HFFc6 (cell line): Measurements from ENCODE around the gene SUFU. TPM values are rescaled to one million over a fixed set of nuclear protein-coding genes. Genes with fewer than 3 reads are reported as not detected.

Experiments
- DNase-seq: peaks from one replicate; pipeline ENCODE4 v3.0.0-alpha.2; 2018
- H3K27ac Mint-ChIP-seq: 2 replicates; pipeline ENCODE4 v1.8.0; 2020; ENCODE audit warnings: mild to moderate bottlenecking, mixed read lengths
- H3K27me3 Mint-ChIP-seq: 2 replicates; pipeline ENCODE4 v1.8.0; 2021; ENCODE audit warnings: mild to moderate bottlenecking, moderate library complexity, mixed read lengths; ENCODE audit not compliant: insufficient read depth
- H3K36me3 Mint-ChIP-seq: 2 replicates; pipeline ENCODE4 v1.8.0; 2021; ENCODE audit warnings: low read depth, mixed read lengths
- H3K4me1 Mint-ChIP-seq: 2 replicates; pipeline ENCODE4 v1.8.0; 2020; ENCODE audit warnings: low read depth, mixed read lengths
- H3K4me3 Mint-ChIP-seq: 2 replicates; pipeline ENCODE4 v1.8.0; 2020; ENCODE audit warnings: mild to moderate bottlenecking, moderate library complexity, mixed read lengths
- H3K9me3 Mint-ChIP-seq: 2 replicates; pipeline ENCODE4 v1.8.0; 2020; ENCODE audit warnings: mild to moderate bottlenecking, mixed read lengths
- total RNA-seq, 6 experiments: library from RNA; stranded (reverse); fragmentation: NEBNext Ultra II Directional; extraction: Animal tissue kit (Norgen Biotek cat#: 25700); gene quantifications; 2 replicates in 1 of 6; 3 replicates in 5 of 6; pipeline ENCODE4 v1.2.3, GENCODE V29; 2021
- TF ChIP-seq, protein P1 (sequence below): fragments of 200-600 bp; sonication (generic); IDR thresholded peaks from 2 replicates; pipeline ENCODE4 v1.5.0; 2021; ENCODE audit warnings: antibody characterized with exemption, mild to moderate bottlenecking

SUFU gene
- total RNA-seq, 6 experiments from 2014 or later: 12.8 to 16.8 (median 15.2) TPM

DNA sequence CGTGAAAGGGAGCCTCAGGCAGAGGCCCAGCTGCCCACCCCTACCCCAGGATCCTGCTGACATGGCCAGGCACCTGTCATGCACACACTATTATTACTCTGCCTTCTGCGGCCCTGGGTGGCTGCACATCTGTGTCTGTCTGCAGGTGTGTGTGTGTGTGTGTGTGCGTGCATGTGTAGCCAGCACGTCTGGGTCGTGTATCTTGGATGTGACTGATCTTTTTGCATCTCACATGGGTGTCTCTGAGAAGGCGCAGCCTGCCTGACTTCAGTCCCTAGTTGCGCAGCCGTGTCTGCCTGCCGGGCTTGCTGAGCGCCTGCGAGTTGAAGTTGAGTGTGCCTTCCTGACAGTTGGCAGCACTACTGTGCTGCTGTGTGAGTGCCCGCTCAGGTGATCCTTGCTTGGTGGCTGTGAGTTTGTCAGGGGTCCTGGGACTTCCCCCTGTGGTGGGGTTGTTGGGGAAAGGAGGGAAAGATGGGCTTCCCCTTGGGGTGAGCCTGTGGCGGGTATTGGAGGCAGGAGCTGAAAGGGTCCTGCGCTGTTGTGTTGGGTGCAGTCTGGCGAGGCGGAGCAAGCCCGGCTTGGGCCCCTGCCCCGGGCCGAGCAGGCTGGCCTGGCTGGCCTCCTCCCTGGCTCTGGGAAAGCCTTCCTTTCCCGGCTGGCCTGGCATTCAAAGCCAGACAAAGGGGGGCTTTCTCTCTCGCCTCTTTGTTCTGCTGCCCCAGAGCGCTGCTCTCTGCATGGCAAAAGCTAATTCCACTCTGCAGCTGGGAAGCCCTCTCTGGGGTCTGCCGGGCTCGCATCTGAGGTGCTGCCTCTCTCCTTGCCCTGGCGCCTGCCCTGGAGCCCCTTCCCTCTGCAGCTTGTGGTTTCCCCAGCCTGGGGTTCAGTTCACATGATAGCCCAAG is 145.4 kb downstream of the SUFU start:
- TF ChIP-seq, protein P1, sequence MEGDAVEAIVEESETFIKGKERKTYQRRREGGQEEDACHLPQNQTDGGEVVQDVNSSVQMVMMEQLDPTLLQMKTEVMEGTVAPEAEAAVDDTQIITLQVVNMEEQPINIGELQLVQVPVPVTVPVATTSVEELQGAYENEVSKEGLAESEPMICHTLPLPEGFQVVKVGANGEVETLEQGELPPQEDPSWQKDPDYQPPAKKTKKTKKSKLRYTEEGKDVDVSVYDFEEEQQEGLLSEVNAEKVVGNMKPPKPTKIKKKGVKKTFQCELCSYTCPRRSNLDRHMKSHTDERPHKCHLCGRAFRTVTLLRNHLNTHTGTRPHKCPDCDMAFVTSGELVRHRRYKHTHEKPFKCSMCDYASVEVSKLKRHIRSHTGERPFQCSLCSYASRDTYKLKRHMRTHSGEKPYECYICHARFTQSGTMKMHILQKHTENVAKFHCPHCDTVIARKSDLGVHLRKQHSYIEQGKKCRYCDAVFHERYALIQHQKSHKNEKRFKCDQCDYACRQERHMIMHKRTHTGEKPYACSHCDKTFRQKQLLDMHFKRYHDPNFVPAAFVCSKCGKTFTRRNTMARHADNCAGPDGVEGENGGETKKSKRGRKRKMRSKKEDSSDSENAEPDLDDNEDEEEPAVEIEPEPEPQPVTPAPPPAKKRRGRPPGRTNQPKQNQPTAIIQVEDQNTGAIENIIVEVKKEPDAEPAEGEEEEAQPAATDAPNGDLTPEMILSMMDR: no peak
- H3K9me3 Mint-ChIP-seq: no peaks in the 10 kb centered on the region
- DNase-seq: no peak
- H3K4me3 Mint-ChIP-seq: peak overlapping the region; percentile 90
- peaks cover 59% of the 10 kb centered on the region for H3K4me1 Mint-ChIP-seq
- H3K27me3 Mint-ChIP-seq: peaks cover 5% of the 10 kb centered on the region
- H3K36me3 Mint-ChIP-seq: peaks cover 39% of the 10 kb centered on the region
- H3K27ac Mint-ChIP-seq: peak overlapping the region; percentile 55

DNA sequence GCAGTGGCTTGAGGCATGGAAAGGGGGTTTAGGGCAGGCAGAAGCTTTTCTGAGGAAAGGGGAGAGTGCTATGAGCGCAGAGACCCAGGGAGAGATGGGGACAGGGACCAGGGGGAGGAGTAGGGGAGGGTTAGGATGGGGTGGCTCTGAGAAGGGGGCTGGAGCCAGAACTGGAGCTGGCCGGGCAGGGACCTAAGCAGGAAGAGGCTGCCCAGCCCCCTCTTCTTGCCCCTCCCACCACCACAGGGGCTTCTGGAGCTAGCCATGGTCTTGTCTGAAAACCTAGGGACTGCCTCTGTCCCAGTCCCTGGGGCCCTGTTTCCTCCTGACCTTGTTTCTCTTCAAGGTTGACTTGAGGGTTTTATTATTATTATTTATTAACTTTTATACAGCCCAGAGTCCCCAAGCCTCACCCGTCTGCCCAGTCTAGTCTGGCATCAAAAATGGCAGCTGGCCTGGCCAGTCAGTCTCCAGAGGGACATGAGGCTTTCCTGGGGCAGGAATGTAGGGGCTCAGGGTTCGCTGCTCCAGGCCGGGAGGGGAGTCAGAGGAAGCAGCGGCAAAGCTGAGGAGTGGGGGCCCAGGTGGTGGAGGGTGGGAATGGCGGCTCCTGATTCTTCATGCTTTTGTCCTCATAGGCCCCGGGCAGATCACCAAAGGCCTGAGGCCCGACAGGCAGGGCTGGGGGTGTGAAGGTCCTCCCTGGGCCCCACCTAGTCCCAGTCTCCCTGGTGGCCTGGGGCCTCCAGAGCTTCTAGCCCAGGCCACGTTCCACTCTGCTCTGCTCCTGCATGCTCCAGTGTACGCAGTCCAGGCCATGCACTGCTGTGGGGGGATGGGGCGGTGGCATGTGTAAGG is 146.3 kb downstream of the SUFU start:
- TF ChIP-seq, protein P1: no peak
- Mint-ChIP-seq H3K27ac (no peak overlapping the region), H3K27me3 (peaks cover 5% of the 10 kb centered on the region), H3K36me3 (peaks cover 35% of the 10 kb centered on the region), H3K9me3 (no peaks in the 10 kb centered on the region), H3K4me1 (peaks cover 59% of the 10 kb centered on the region), H3K4me3 (peak overlapping the region; percentile 20; the same call in 1 of the 2 replicates)
- no peak for DNase-seq

DNA sequence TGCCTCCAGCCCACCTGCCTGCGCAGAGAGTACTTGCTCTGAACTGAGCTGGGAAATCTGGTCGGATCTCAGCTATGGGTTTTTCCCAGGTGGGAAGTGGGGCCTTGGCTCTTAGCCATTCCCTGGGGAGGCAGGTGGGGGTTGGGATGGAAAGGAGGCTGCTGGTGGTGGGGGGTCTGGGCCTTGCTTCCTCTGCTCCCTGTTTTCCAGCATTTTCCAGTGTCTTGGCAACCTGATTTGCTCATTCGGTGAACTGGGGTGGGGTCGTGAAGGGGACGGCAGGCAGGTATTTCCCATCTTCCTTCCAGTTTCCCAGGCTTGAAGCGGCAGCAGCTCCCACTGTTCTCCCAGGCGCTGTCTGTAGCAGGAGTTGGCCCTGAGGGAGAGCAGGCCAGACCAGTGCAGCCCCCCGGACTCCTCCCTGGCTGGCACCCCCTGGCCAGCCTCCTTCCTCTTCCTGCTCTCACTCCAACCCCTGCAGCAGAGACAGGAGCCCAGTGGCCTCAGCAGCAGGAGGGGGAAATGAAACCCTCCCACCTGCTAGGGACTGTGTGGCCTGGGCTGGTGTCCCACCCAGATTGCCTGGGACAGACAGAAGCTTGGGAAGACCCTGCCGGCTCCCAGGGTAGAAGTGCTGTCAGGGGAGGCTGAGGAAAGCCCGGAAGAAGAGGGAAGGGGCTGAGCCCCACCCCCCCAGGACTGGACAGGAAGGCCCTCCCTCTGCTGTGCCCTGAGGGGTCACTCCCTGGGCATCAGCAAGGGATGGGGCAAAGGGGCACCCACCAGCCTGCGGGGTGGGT is 147.1 kb downstream of the SUFU start:
- DNase-seq: no peak
- Mint-ChIP-seq H3K27me3 (peaks cover 3% of the 10 kb centered on the region), H3K27ac (no peak overlapping the region), H3K36me3 (peaks cover 28% of the 10 kb centered on the region), H3K4me3 (no peak overlapping the region), H3K4me1 (peaks cover 59% of the 10 kb centered on the region), H3K9me3 (no peaks in the 10 kb centered on the region)
- TF ChIP-seq, protein P1: no peak

DNA sequence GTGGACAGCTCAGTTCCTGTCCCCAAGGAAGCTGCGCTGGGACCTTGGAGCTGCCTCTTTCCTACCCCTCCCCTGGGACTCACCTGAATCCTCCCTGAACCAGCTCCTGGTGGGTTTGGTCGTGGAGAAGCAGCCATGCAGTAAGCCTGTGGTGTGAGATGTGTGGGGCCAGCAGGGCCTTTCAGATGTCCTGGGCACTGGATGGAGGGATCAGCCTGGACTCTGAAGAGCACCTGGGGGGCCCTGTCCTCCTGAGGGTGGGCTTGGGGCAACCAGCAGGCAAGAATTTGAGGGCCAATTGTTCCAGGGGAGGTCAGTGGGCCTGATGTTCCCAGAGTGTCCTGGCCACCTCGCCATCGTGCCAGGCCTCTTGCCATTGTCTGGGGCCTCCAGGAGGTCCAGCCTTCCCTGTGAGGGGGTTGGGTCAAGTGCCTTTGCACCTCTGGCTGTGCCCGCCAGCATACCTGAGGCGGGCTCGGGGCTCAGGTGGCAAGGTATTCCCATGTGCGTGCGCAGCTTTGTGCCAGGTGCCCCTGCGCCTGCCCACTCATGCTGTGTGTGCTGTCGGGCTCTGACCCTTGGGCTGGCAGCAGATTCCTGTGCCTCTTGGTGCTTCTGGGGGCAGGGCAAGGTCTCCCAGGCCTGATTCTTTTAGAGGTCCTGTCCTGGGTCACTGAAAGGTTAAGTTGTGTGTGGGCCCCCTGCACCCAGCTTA is 147.8 kb downstream of the SUFU start:
- no peaks in the 10 kb centered on the region for H3K9me3 Mint-ChIP-seq
- H3K27ac Mint-ChIP-seq: no peak overlapping the region; the same call in 1 of the 2 replicates
- no peak for DNase-seq
- peaks cover 23% of the 10 kb centered on the region; the same call in 1 of the 2 replicates for H3K36me3 Mint-ChIP-seq
- peaks cover 3% of the 10 kb centered on the region; the same call in 1 of the 2 replicates for H3K27me3 Mint-ChIP-seq
- TF ChIP-seq, protein P1: no peak
- no peak overlapping the region for H3K4me3 Mint-ChIP-seq
- H3K4me1 Mint-ChIP-seq: peaks cover 52% of the 10 kb centered on the region
